CD4-positive, alpha-beta T cell (primary cell): ENCODE results near the gene CTDSPL2. TPM values are rescaled to one million over a fixed set of nuclear protein-coding genes. Genes with fewer than 3 reads are reported as not detected.
"Not testable (repeated sequence)": the region's sequence is repeated elsewhere in the genome, so short reads cannot be mapped to it uniquely, and the experiment has no call there.

Experiments used
- ATAC-seq: fragments of 200-7000 bp; cut with Tn5 transposase; one replicate; pipeline ENCODE4 v1.10.0; 2022; ENCODE audit warnings: mild to moderate bottlenecking; ENCODE audit not compliant: poor library complexity
- CTCF ChIA-PET: fragments of 350-600 bp; sonication (Branson Sonifier 250); formaldehyde crosslinking; loops from one replicate; lab custom pipeline; 2021; ENCODE audit warnings: antibody characterized with exemption, inconsistent platforms; lab: Charles Lee
- POLR2A ChIA-PET: fragments of 350-600 bp; sonication (Branson Sonifier 250); formaldehyde crosslinking; loops from one replicate; lab custom pipeline; 2021; ENCODE audit warnings: antibody characterized with exemption, inconsistent platforms; lab: Charles Lee
- DNase-seq, 14 experiments: peaks; one replicate each; pipeline ENCODE4 v3.0.0-alpha.2; 2013 to 2020; ENCODE audit warnings: mixed read lengths in 2 of 14
- H3K27ac ChIP-seq, 2 donors: one replicate each; pipeline versions ENCODE4 v1.5.1 to v1.7.0; 2013; ENCODE audit warnings: low read length in 2 of 2, low read depth in 1 of 2, mild to moderate bottlenecking in 1 of 2
- H3K27me3 ChIP-seq, 2 experiments: 1 replicate in 1 of 2; 2 replicates in 1 of 2; pipeline versions ENCODE4 v1.6.1 to v1.7.0; 2013; ENCODE audit warnings: low read length in 2 of 2, control low read depth in 1 of 2, mild to moderate bottlenecking in 1 of 2, moderate library complexity in 1 of 2; ENCODE audit not compliant: insufficient read depth in 2 of 2, control insufficient read depth in 1 of 2
- H3K36me3 ChIP-seq: one replicate; pipeline ENCODE4 v1.6.1; 2013; ENCODE audit warnings: low read length, control low read depth; ENCODE audit not compliant: insufficient read depth
- H3K4me1 ChIP-seq: one replicate; pipeline ENCODE4 v1.6.1; 2013; ENCODE audit warnings: low read length, control low read depth; ENCODE audit not compliant: insufficient read depth
- H3K4me3 ChIP-seq: one replicate; pipeline ENCODE4 v1.5.1; 2013; ENCODE audit warnings: mild to moderate bottlenecking, low read length, moderate library complexity
- H3K9me3 ChIP-seq, 2 experiments: 1 replicate in 1 of 2; 2 replicates in 1 of 2; pipeline versions ENCODE4 v1.6.1 to v1.7.0; 2013; ENCODE audit warnings: low read length in 2 of 2, mild to moderate bottlenecking in 2 of 2, control low read depth in 1 of 2, moderate library complexity in 1 of 2; ENCODE audit not compliant: control insufficient read depth in 1 of 2, insufficient read depth in 1 of 2
- H3K27ac Mint-ChIP-seq: one replicate; pipeline ENCODE4 v1.8.0; 2020; ENCODE audit warnings: mixed read lengths
- H3K27me3 Mint-ChIP-seq: one replicate; pipeline ENCODE4 v1.8.0; 2021; ENCODE audit warnings: mixed read lengths
- H3K36me3 Mint-ChIP-seq: one replicate; pipeline ENCODE4 v1.8.0; 2021; ENCODE audit warnings: low read depth, mixed read lengths
- H3K4me1 Mint-ChIP-seq: one replicate; pipeline ENCODE4 v1.8.0; 2021; ENCODE audit warnings: low read depth, mixed read lengths
- H3K4me3 Mint-ChIP-seq: one replicate; pipeline ENCODE4 v1.8.0; 2020; ENCODE audit warnings: mild to moderate bottlenecking, mixed read lengths
- H3K9me3 Mint-ChIP-seq: one replicate; pipeline ENCODE4 v1.8.0; 2020; ENCODE audit warnings: mixed read lengths
- intact Hi-C, 2 experiments: fragments of 100-400 bp; cut with DNase I in 1 of 2; cut with micrococcal nuclease in 1 of 2; formaldehyde crosslinking; loops; one replicate each; pipeline versions ENCODE4 v1.15.1 to v1.9.0; 2023 to 2025; cut with DNase I, micrococcal nuclease
- total RNA-seq, 174 experiments: library from RNA in 2 of 174; stranded (reverse) in 2 of 174; gene quantifications; one replicate each; pipeline ENCODE4 v1.2.3 and lab custom pipeline; 2021 to 2026
- TF ChIP-seq, protein P1 (sequence below): fragments of 200-600 bp; IDR thresholded peaks from one replicate; pipeline ENCODE4 v1.8.0; 2022; ENCODE audit warnings: antibody characterized with exemption, mild to moderate bottlenecking

Gene CTDSPL2
- total RNA-seq, 2 experiments from 2014 or later = 106 to 113 TPM

DNA sequence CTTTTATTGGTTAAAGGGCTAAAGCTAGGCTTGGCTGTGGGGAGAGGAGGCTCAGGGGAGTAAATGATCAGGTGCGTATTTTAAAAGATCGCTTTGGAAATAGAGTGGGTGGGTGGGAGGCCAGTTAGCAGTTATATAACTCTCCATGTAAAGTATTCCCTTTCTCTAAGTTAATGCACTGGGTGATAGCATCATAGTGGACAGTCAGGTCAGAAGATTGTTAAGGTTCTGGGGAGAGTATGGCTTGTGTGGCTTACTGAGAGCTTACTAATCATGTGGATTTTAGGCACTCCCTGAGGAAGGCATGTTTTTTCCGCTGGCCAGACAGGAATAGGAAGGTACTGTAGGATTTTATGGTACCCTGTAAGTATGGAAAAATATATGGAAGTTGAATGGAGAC lies 103.2 kb downstream of the CTDSPL2 start:
- Mint-ChIP-seq H3K27ac (no peak overlapping the region), H3K9me3 (no peaks in the 10 kb centered on the region), H3K4me1 (peaks cover 25% of the 10 kb centered on the region), H3K27me3 (no peaks in the 10 kb centered on the region), H3K4me3 (no peak overlapping the region), H3K36me3 (peaks cover 10% of the 10 kb centered on the region)
- TF ChIP-seq, protein P1, sequence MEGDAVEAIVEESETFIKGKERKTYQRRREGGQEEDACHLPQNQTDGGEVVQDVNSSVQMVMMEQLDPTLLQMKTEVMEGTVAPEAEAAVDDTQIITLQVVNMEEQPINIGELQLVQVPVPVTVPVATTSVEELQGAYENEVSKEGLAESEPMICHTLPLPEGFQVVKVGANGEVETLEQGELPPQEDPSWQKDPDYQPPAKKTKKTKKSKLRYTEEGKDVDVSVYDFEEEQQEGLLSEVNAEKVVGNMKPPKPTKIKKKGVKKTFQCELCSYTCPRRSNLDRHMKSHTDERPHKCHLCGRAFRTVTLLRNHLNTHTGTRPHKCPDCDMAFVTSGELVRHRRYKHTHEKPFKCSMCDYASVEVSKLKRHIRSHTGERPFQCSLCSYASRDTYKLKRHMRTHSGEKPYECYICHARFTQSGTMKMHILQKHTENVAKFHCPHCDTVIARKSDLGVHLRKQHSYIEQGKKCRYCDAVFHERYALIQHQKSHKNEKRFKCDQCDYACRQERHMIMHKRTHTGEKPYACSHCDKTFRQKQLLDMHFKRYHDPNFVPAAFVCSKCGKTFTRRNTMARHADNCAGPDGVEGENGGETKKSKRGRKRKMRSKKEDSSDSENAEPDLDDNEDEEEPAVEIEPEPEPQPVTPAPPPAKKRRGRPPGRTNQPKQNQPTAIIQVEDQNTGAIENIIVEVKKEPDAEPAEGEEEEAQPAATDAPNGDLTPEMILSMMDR = no peak
- ChIA-PET POLR2A (interaction anchor here (0.9 kb wide), 1 partner anchor 104 kb away, joined by 3 read pairs; no protein-coding TSS in a partner anchor), CTCF (interaction anchor here (1.6 kb wide), 1 partner anchor 48 kb away, joined by 3 read pairs; no protein-coding TSS in a partner anchor)
- Histone ChIP-seq H3K4me3 (no peak overlapping the region), H3K9me3 (no peaks in the 10 kb centered on the region), H3K4me1 (peaks cover 12% of the 10 kb centered on the region), H3K27ac (no peak overlapping the region), H3K27me3 (no peaks in the 10 kb centered on the region), H3K36me3 (no peaks in the 10 kb centered on the region)
- ATAC-seq (no peak), DNase-seq (no peak)
- intact Hi-C loops = no loop called here

DNA sequence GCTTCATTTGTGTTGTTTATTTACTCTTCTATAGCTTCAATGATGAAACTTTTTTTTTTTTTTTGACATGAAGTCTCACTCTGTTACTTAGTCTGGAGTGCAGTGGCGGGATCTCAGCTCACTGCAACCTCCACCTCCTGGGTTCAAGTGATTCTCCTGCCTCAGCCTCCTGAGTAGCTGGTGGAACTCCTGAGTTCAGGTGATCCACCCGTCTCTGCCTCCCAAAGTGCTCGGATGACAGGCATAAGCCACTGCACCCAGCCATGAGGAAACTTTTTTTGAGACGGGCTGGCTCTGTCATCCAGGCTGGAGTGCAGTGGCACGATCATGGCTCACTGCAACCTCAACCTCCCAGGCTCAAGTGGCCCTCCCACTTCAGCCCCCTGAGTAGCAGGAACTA lies 104.8 kb downstream of the CTDSPL2 start:
- intact Hi-C loops, H3K27me3 Mint-ChIP-seq, DNase-seq, H3K4me3 Mint-ChIP-seq, ATAC-seq, H3K9me3 ChIP-seq, H3K9me3 Mint-ChIP-seq, H3K27me3 ChIP-seq, H3K36me3 ChIP-seq, H3K4me3 ChIP-seq: not testable (repeated sequence)
- Histone ChIP-seq H3K4me1 (peaks cover 18% of the 10 kb centered on the region), H3K27ac (peak overlapping the region in 1 of 2 donors; percentile 11)
- CTCF ChIA-PET = interaction anchor here (0.5 to 2.3 kb wide), 3 partner anchors 13 to 145 kb away, joined by 5 to 7 read pairs (median 6); no protein-coding TSS in a partner anchor
- H3K27ac Mint-ChIP-seq = peak overlapping the region; percentile 67
- POLR2A ChIA-PET = interaction anchor here (1.3 to 2.1 kb wide), 4 partner anchors 14 to 244 kb away, joined by 3 to 6 read pairs (median 4); partner anchors contain the start of gene GOLM2
- peaks cover 19% of the 10 kb centered on the region for H3K36me3 Mint-ChIP-seq
- H3K4me1 Mint-ChIP-seq = peaks cover 31% of the 10 kb centered on the region

DNA sequence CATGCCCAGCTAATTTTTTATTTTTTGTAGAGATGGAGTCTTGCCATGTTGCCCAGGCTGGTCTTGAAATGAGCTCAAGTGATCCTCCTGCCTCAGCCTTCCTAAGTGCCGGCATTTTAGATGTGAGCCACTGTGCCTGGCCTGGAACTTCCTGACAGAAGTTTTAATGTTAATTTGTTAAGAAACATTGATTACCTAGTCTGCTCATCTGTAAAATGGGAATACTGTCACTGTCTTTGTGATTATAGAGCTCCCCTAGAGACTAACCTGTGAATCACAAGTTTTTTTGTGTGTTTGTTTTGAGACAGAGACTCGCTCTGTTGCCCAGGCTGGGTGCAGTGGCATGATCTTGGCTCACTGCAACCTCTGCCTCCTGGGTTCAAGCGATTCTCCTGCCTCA lies 105.3 kb downstream of the CTDSPL2 start:
- no peaks in the 10 kb centered on the region for H3K27me3 ChIP-seq
- no peaks in the 10 kb centered on the region for H3K9me3 ChIP-seq
- ChIA-PET CTCF (interaction anchor here (0.5 to 2.3 kb wide), 4 partner anchors 13 to 145 kb away, joined by 3 to 7 read pairs (median 6); no protein-coding TSS in a partner anchor), POLR2A (interaction anchor here (1.3 to 2.1 kb wide), 5 partner anchors 14 to 244 kb away, joined by 3 to 6 read pairs (median 4); partner anchors contain the start of genes CTDSPL2 and GOLM2)
- DNase-seq = no peak
- ATAC-seq = no peak
- intact Hi-C loops = no loop called here
- no peaks in the 10 kb centered on the region for H3K36me3 ChIP-seq
- H3K4me1 Mint-ChIP-seq = peaks cover 32% of the 10 kb centered on the region
- peak overlapping the region; percentile 67 for H3K27ac Mint-ChIP-seq
- peak overlapping the region in 1 of 2 donors; percentile 11 for H3K27ac ChIP-seq
- peak overlapping the region; percentile 58 for H3K4me3 Mint-ChIP-seq
- no peaks in the 10 kb centered on the region for H3K9me3 Mint-ChIP-seq
- TF ChIP-seq, protein P1 = no peak
- peaks cover 21% of the 10 kb centered on the region for H3K4me1 ChIP-seq
- H3K36me3 Mint-ChIP-seq = peaks cover 21% of the 10 kb centered on the region
- H3K4me3 ChIP-seq = no peak overlapping the region
- H3K27me3 Mint-ChIP-seq = no peaks in the 10 kb centered on the region
